Calu3 (cell line): Measurements from ENCODE around the gene SNW1. TPM values are rescaled to one million over a fixed set of nuclear protein-coding genes. Genes with fewer than 3 reads are reported as not detected.

Experiments
- BruUV-seq: library from RNA; stranded (reverse); fragments of 400-500 nt; replicated peaks from 2 replicates; lab custom pipeline; 2021; lab: Mats Ljungman, UMichigan
- CTCF ChIA-PET: fragments of 300-600 bp; sonication (Branson Sonifier 250); formaldehyde crosslinking; loops from one replicate; lab custom pipeline; 2022; ENCODE audit warnings: antibody characterized with exemption; lab: Charles Lee
- DNase-seq: peaks from one replicate; pipeline ENCODE4 v3.0.0; 2022
- H3K27ac Mint-ChIP-seq: one replicate; pipeline ENCODE4 v1.8.0; 2022; ENCODE audit warnings: mixed read lengths; ENCODE audit not compliant: unreplicated experiment
- H3K27me3 Mint-ChIP-seq: one replicate; pipeline ENCODE4 v1.8.0; 2022; ENCODE audit warnings: mixed read lengths; ENCODE audit not compliant: unreplicated experiment
- H3K36me3 Mint-ChIP-seq: one replicate; pipeline ENCODE4 v1.8.0; 2022; ENCODE audit warnings: mild to moderate bottlenecking, moderate library complexity, mixed read lengths; ENCODE audit not compliant: insufficient read depth, unreplicated experiment
- H3K4me1 Mint-ChIP-seq: one replicate; pipeline ENCODE4 v1.8.0; 2022; ENCODE audit warnings: mild to moderate bottlenecking, low read depth, mixed read lengths; ENCODE audit not compliant: unreplicated experiment
- H3K4me3 Mint-ChIP-seq: one replicate; pipeline ENCODE4 v1.8.0; 2022; ENCODE audit warnings: mild to moderate bottlenecking, low read depth, moderate library complexity, mixed read lengths; ENCODE audit not compliant: unreplicated experiment
- H3K9me3 Mint-ChIP-seq: one replicate; pipeline ENCODE4 v1.8.0; 2022; ENCODE audit warnings: low read depth, mixed read lengths; ENCODE audit not compliant: unreplicated experiment
- intact Hi-C: fragments of 100-400 bp; cut with micrococcal nuclease; formaldehyde crosslinking; loops from one replicate; pipeline ENCODE4 v1.10.0; 2022; ENCODE audit not compliant: unreplicated experiment
- total RNA-seq: library from RNA; stranded (reverse); gene quantifications from 2 replicates; pipeline ENCODE4 v1.2.3, GENCODE V29; 2022
- TF ChIP-seq, protein P1 (sequence below): fragments of 200-600 bp; IDR thresholded peaks from one replicate; pipeline ENCODE4 v1.8.0; 2022; ENCODE audit warnings: antibody characterized with exemption; ENCODE audit not compliant: unreplicated experiment

The SNW1 gene
- total RNA-seq, 1 experiment from 2014 or later = 102 TPM

GRCh38 chr14:77710364-77710763 lies 50.6 kb downstream of the SNW1 start:
- CTCF ChIA-PET = no interaction called here
- peaks cover 19% of the 10 kb centered on the region for H3K4me1 Mint-ChIP-seq
- no TSS peak for BruUV-seq
- intact Hi-C loops = no loop called here
- H3K27me3 Mint-ChIP-seq = no peaks in the 10 kb centered on the region
- peaks cover 41% of the 10 kb centered on the region for H3K36me3 Mint-ChIP-seq
- no peak for DNase-seq
- TF ChIP-seq, protein P1, sequence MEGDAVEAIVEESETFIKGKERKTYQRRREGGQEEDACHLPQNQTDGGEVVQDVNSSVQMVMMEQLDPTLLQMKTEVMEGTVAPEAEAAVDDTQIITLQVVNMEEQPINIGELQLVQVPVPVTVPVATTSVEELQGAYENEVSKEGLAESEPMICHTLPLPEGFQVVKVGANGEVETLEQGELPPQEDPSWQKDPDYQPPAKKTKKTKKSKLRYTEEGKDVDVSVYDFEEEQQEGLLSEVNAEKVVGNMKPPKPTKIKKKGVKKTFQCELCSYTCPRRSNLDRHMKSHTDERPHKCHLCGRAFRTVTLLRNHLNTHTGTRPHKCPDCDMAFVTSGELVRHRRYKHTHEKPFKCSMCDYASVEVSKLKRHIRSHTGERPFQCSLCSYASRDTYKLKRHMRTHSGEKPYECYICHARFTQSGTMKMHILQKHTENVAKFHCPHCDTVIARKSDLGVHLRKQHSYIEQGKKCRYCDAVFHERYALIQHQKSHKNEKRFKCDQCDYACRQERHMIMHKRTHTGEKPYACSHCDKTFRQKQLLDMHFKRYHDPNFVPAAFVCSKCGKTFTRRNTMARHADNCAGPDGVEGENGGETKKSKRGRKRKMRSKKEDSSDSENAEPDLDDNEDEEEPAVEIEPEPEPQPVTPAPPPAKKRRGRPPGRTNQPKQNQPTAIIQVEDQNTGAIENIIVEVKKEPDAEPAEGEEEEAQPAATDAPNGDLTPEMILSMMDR = no peak
- H3K27ac Mint-ChIP-seq = no peak overlapping the region
- H3K4me3 Mint-ChIP-seq = no peak overlapping the region
- H3K9me3 Mint-ChIP-seq = no peaks in the 10 kb centered on the region

- TF ChIP-seq, protein P1 = no peak
- Mint-ChIP-seq H3K27me3 (no peaks in the 10 kb centered on the region), H3K36me3 (peaks cover 33% of the 10 kb centered on the region), H3K27ac (no peak overlapping the region), H3K4me1 (peaks cover 19% of the 10 kb centered on the region), H3K4me3 (peak overlapping the region; percentile 91), H3K9me3 (no peaks in the 10 kb centered on the region)
- intact Hi-C loops = loop anchor here (5.0 kb wide), 2 partner anchors 52 to 117 kb away; no protein-coding TSS in a partner anchor
- no peak for DNase-seq
- BruUV-seq = no TSS peak
- CTCF ChIA-PET = no interaction called here
These were observed 51.5 kb downstream of the SNW1 start for GRCh38 chr14:77709412-77709811.

DNA sequence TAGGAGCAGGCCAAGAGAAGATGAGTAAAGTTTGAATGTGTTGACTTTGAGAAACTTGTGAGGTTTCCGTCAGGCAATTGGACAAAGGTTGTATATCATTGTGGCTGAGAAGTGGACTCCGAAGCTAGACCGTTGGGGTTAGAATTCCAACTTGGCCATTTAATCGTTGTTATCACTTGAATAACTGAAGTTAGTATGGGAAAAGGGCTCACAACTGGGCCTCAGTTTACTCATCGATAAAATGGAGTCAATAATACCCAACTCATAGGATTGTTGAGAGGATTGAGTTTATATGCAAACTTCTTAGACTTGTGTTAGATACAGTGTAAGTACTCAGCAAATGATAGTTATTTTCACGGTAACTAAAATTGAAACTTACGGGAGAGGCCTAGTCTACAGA lies 52.2 kb downstream of the SNW1 start:
- Mint-ChIP-seq H3K4me3 (peak overlapping the region; percentile 91), H3K27ac (peak overlapping the region; percentile 85), H3K27me3 (no peaks in the 10 kb centered on the region), H3K4me1 (peaks cover 19% of the 10 kb centered on the region), H3K9me3 (no peaks in the 10 kb centered on the region), H3K36me3 (peaks cover 33% of the 10 kb centered on the region)
- TF ChIP-seq, protein P1 = no peak
- no peak for DNase-seq
- TSS peak; percentile 78 for BruUV-seq
- CTCF ChIA-PET = no interaction called here
- intact Hi-C loops = loop anchor here (5.0 kb wide), 2 partner anchors 51 to 116 kb away; no protein-coding TSS in a partner anchor

DNA sequence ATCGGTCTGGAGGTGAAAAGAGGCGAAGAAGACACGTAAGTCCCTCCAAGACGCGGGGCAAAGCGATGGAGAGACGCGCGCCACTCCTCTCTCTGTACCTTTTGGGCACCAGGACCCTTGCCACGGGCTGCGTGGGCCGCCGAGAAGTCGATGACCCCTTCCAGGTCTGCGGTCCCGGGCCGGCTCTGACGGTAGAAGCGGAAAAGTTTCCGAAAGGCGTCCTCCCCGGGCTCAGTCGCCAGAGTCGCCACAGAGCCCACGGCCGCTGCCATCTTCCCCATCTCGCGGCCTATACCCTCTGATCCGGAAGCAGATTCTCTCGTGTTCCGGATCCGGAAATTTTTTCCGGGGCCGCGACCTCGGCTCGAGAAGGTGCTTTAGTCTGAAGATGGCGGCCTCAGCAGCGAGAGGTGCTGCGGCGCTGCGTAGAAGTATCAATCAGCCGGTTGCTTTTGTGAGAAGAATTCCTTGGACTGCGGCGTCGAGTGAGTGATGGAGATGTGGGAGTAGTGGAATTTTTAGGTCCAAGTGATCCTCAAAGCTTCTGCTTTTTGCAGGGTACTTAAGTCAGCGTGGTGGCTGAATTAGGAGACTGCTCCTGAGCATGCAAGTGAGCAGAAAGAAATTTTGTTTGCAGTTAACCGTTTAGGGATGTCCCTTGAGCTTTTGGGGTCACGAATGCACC lies 53.1 kb downstream of the SNW1 start, which contains the start of the genes ALKBH1 and SLIRP:
TSS of gene ALKBH1 (minus strand) at position 300 of the 685 bp plus-strand sequence. CDS start at position 281, 19 bp downstream.
TSS of gene SLIRP (plus strand) at position 380 of the 685 bp plus-strand sequence. CDS start at position 389, 9 bp downstream.
- CTCF ChIA-PET = no interaction called here
- H3K4me3 Mint-ChIP-seq = peak within 1 kb of the TSS; percentile 91
- peak within 1 kb of the TSS; percentile 85 for H3K27ac Mint-ChIP-seq
- H3K9me3 Mint-ChIP-seq = no peaks in the 10 kb centered on the region
- no peaks in the 10 kb centered on the region for H3K27me3 Mint-ChIP-seq
- intact Hi-C loops = loop anchor here (2.0 to 5.0 kb wide), 3 partner anchors 51 to 249 kb away; partner anchors contain the start of gene AHSA1
- TF ChIP-seq, protein P1 = no peak
- peak; percentile 85 for DNase-seq
- peaks cover 19% of the 10 kb centered on the region for H3K4me1 Mint-ChIP-seq
- no TSS peak for BruUV-seq
- H3K36me3 Mint-ChIP-seq = peaks cover 33% of the 10 kb centered on the region
